Spleen (tissue), 7 donors: ENCODE results near the gene IKBKG.

ENCODE experiments used
- CTCF ChIP-seq, 11 experiments: fragments of 200-600 bp in 7 of 11; fragments of 450-650 bp in 4 of 11; sonication (generic) in 4 of 11; IDR thresholded peaks in 8 of 11; conservative IDR thresholded peaks in 3 of 11; 1 replicate in 7 of 11; 2 replicates in 4 of 11; pipeline versions ENCODE4 v1.4.0 to v1.8.0; 2016 to 2021; ENCODE audit warnings: antibody characterized with exemption in 11 of 11, inconsistent platforms in 4 of 11, mild to moderate bottlenecking in 1 of 11
- POLR2A ChIP-seq, 3 donors: fragments of 450-650 bp; IDR thresholded peaks; one replicate each; pipeline ENCODE4 v1.5.1; 2017; ENCODE audit warnings: antibody characterized with exemption in 3 of 3, mild to moderate bottlenecking in 1 of 3
- POLR2AphosphoS5 ChIP-seq, 3 donors: sonication (generic); formaldehyde crosslinking; IDR thresholded peaks; one replicate each; pipeline ENCODE4 v1.5.1; 2017; ENCODE audit warnings: antibody characterized with exemption in 3 of 3
- donor health status: DM: no; HTN: no; CAD: no; lungs with moderate emphysema.
- donor health status: DM: no; HTN: no; CAD: no.
- donor health status: DM: no; HTN: no; CAD: no.

- no peak for TF ChIP-seq POLR2A (IDR thresholded peaks at IDR 0.05)
- no peak for TF ChIP-seq CTCF (IDR thresholded peaks at IDR 0.05 in 8 of 11, conservative IDR thresholded peaks at IDR 0.05 in 3 of 11)
- no peak for TF ChIP-seq POLR2AphosphoS5 (IDR thresholded peaks at IDR 0.05)
Observed at GRCh38 chrX:154603438-154604430, 56.3 kb downstream of the IKBKG start.
